Mammary epithelial cell (primary cell): Measurements from ENCODE around the gene MRPL14.

Experiments
- CTCF ChIP-seq, 2 donors: IDR thresholded peaks in 1 of 2; conservative IDR thresholded peaks in 1 of 2; 2 replicates each; pipeline ENCODE4 v1.5.1; 2011 to 2012; ENCODE audit warnings: inconsistent platforms in 2 of 2, low read length in 2 of 2, mild to moderate bottlenecking in 2 of 2, control low read depth in 1 of 2, low read depth in 1 of 2; ENCODE audit not compliant: insufficient read depth in 1 of 2; ENCODE audit errors: extremely low read depth in 1 of 2
- EZH2 ChIP-seq: IDR thresholded peaks from 2 replicates; pipeline ENCODE4 v1.6.1; 2012; ENCODE audit warnings: low read length, inconsistent platforms, borderline replicate concordance

- TF ChIP-seq CTCF (conservative IDR thresholded peaks at IDR 0.05 in 1 of 2, IDR thresholded peaks at IDR 0.05 in 1 of 2; ENCODE audit: extremely low read depth in 1 of 2, insufficient read depth in 1 of 2, low read depth in 1 of 2, low read length in 2 of 2) (no peak), EZH2 (no peak)
These were observed 40.3 kb upstream of the MRPL14 start for GRCh38 chr6:44167567-44167966.
